Smooth muscle cell (in vitro differentiated cells): ENCODE results near the gene LCN1. TPM values are rescaled to one million over a fixed set of nuclear protein-coding genes. Genes with fewer than 3 reads are reported as not detected.

Experiments
- DNase-seq: peaks from one replicate; lab custom pipeline; 2025; ENCODE audit not compliant: unreplicated experiment; lab: John Stamatoyannopoulos, UW
- H2AFZ ChIP-seq: fragments of 200-600 bp; sonication (generic); 2 replicates; pipeline ENCODE4 v1.6.0; 2016; ENCODE audit warnings: antibody characterized with exemption, low read depth, mild to moderate bottlenecking
- H3F3A ChIP-seq: fragments of 200-600 bp; sonication (generic); 2 replicates; pipeline ENCODE4 v1.6.0; 2017; ENCODE audit warnings: antibody characterized with exemption, low read depth
- H3K27ac ChIP-seq: fragments of 200-600 bp; sonication (generic); 2 replicates; pipeline ENCODE4 v1.5.1; 2016; ENCODE audit warnings: low read depth, mild to moderate bottlenecking
- H3K27me3 ChIP-seq: fragments of 200-600 bp; sonication (generic); 2 replicates; pipeline ENCODE4 v1.6.1; 2016; ENCODE audit warnings: low read depth, mild to moderate bottlenecking
- H3K36me3 ChIP-seq: fragments of 200-600 bp; sonication (generic); 2 replicates; pipeline ENCODE4 v1.5.1; 2016; ENCODE audit warnings: low read depth
- H3K4me1 ChIP-seq: fragments of 200-600 bp; sonication (generic); 2 replicates; pipeline ENCODE4 v1.5.1; 2016; ENCODE audit warnings: low read depth
- H3K4me2 ChIP-seq: fragments of 200-600 bp; sonication (generic); 2 replicates; pipeline ENCODE4 v1.6.0; 2016; ENCODE audit warnings: mild to moderate bottlenecking
- H3K4me3 ChIP-seq: fragments of 200-600 bp; sonication (generic); 2 replicates; pipeline ENCODE4 v1.5.1; 2016; ENCODE audit warnings: mild to moderate bottlenecking
- H3K79me2 ChIP-seq: fragments of 200-600 bp; sonication (generic); 2 replicates; pipeline ENCODE4 v1.6.0; 2016; ENCODE audit warnings: low read depth, mild to moderate bottlenecking
- H3K9ac ChIP-seq: fragments of 200-600 bp; sonication (generic); 2 replicates; pipeline ENCODE4 v1.6.0; 2016; ENCODE audit warnings: low read depth
- H3K9me3 ChIP-seq: fragments of 200-600 bp; sonication (generic); replicated peaks from 2 replicates; pipeline ENCODE4 v1.5.1; 2016; ENCODE audit warnings: low read depth
- H4K20me1 ChIP-seq: fragments of 200-600 bp; sonication (generic); 2 replicates; pipeline ENCODE4 v1.6.0; 2016; ENCODE audit warnings: low read depth
- CTCF ChIP-seq: fragments of 200-600 bp; sonication (generic); IDR thresholded peaks from 2 replicates; pipeline ENCODE4 v1.5.1; 2017; ENCODE audit warnings: borderline replicate concordance, mild to moderate bottlenecking, antibody characterized with exemption; ENCODE audit not compliant: insufficient read depth, poor library complexity, severe bottlenecking
- WGBS: methylation state at CpG from one replicate; pipeline ENCODE4 v1.1.7; 2016; ENCODE audit warnings: low lambda C conversion rate; 5-methylcytosine and 5-hydroxymethylcytosine counted together
- polyA plus RNA-seq: library from polyadenylated mRNA; unstranded; fragments of >200 nt; fragmentation: Nextera tagmentation; extraction: Ambion mirVana; gene quantifications from 2 replicates; pipeline ENCODE4 v1.2.1, GENCODE V29; 2016
- total RNA-seq: library from RNA; depleted of rRNA; stranded (reverse); fragments of >200 nt; gene quantifications from 2 replicates; pipeline ENCODE4 v1.2.3, GENCODE V29; 2014

Gene LCN1
- total and polyA plus RNA-seq, 2 experiments from 2014 or later, result 0.85 to 5.6 TPM

GRCh38 chr9:135502873-135503321, 18.3 kb upstream of the LCN1 start:
- WGBS, result 98% methylated on average over 16 of the region's 16 CpGs
- no peak for DNase-seq
- H3K4me3 ChIP-seq, result no peak overlapping the region
- peaks cover 18% of the 10 kb centered on the region for H3K79me2 ChIP-seq
- H3K4me2 ChIP-seq, result no peak overlapping the region
- H2AFZ ChIP-seq, result no peak overlapping the region
- no peak overlapping the region for H3K27ac ChIP-seq
- peaks cover 11% of the 10 kb centered on the region for H3K4me1 ChIP-seq
- no peaks in the 10 kb centered on the region for H3K9me3 ChIP-seq
- no peak overlapping the region for H3K9ac ChIP-seq
- H3K36me3 ChIP-seq, result no peaks in the 10 kb centered on the region
- no peak for TF ChIP-seq CTCF
- peaks cover 22% of the 10 kb centered on the region for H4K20me1 ChIP-seq
- peaks cover 3% of the 10 kb centered on the region for H3F3A ChIP-seq
- H3K27me3 ChIP-seq, result no peaks in the 10 kb centered on the region

- Histone ChIP-seq H3K9me3 (no peaks in the 10 kb centered on the region), H2AFZ (no peak overlapping the region), H3K4me3 (no peak overlapping the region), H3K27me3 (no peaks in the 10 kb centered on the region), H3K27ac (no peak overlapping the region), H3K4me2 (no peak overlapping the region), H3K9ac (no peak overlapping the region), H4K20me1 (peaks cover 22% of the 10 kb centered on the region), H3K4me1 (peaks cover 11% of the 10 kb centered on the region), H3K79me2 (peaks cover 18% of the 10 kb centered on the region), H3F3A (peaks cover 3% of the 10 kb centered on the region), H3K36me3 (no peaks in the 10 kb centered on the region)
- no peak for DNase-seq
- TF ChIP-seq CTCF, result no peak
- 95% methylated on average over 41 of the region's 41 CpGs for WGBS
These were observed 17.6 kb upstream of the LCN1 start for GRCh38 chr9:135503371-135504261.

- peaks cover 11% of the 10 kb centered on the region for H3K4me1 ChIP-seq
- WGBS, result 80% methylated on average over 21 of the region's 21 CpGs
- no peak overlapping the region for H3K27ac ChIP-seq
- H3K4me2 ChIP-seq, result no peak overlapping the region
- H3K27me3 ChIP-seq, result no peaks in the 10 kb centered on the region
- H3K4me3 ChIP-seq, result no peak overlapping the region
- H3K36me3 ChIP-seq, result no peaks in the 10 kb centered on the region
- H3K79me2 ChIP-seq, result peaks cover 18% of the 10 kb centered on the region
- no peaks in the 10 kb centered on the region for H3K9me3 ChIP-seq
- H3F3A ChIP-seq, result no peaks in the 10 kb centered on the region
- peak; percentile 70 for TF ChIP-seq CTCF
- H4K20me1 ChIP-seq, result peaks cover 22% of the 10 kb centered on the region
- H2AFZ ChIP-seq, result no peak overlapping the region
- no peak overlapping the region for H3K9ac ChIP-seq
- DNase-seq, result no peak
These were observed 16.7 kb upstream of the LCN1 start for GRCh38 chr9:135504262-135505243.
